Measurements from ENCODE around the gene KIAA1671.

KIAA1671 gene

DNA sequence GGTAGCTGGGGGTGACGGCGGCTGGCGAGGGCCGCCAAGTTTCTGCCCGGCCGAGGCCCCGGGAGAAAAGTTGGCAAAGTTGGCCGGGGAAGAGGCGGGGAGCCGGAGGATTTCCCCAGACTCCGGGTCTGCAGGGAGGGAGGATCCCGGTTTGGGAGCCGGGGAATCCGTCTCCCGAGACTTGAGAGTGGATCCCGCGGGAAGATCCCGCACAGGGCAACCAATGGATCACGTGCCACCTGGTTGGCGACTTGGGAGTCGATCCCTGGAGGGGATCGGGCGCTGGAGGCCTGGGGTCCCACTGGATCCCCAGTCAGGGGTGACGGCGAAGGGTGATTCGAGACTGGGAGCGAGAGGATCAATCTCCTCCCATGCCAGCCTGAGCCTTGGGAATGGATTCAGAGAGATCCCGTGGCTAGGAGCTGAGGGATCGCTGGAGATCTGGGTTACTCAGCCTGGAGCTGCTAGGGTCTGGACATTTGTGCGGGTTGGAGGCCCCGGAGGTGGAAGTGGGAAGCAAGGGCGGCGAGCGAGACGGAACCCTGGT lies 394 bp downstream of the KIAA1671 start:
- no peak for DNase-seq (ENCODE audit: low read depth)

DNA sequence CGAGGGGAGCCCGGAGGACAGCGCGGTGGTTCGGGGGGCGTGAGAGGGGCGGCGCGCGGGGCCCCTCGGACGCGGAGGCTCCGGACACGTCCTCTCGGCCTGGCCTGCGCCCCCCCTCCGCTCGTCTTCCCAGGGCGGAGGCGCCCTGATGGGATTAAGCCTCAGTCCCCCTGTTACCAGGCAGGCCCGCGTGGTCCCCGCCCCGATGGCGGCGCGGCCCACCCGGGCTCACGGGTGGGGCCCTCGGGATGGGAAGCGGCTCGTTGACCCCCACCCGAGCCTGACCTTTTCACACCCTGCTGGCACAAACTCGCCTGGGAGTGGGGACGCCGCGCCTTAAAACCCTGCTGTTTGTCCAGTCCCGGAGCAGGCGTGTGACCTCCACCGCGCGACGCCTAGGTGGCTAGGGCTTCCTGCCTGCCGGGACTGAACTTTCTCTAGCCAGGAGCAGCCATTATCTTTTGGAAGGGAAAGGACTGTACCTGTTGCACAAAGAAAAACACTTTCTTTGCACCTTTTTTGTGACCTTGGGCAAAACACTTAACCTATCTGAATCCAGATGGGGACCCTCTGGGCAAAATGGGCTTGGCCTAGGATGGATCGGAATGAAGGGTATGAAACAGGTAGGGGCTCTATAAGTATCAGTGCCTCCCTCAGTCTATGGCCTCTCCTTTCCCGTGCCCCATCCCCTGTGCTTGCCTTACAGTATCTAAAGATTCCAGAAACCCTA lies 1.0 kb downstream of the KIAA1671 start:
- DNase-seq (ENCODE audit: low read depth), result no peak

DNA sequence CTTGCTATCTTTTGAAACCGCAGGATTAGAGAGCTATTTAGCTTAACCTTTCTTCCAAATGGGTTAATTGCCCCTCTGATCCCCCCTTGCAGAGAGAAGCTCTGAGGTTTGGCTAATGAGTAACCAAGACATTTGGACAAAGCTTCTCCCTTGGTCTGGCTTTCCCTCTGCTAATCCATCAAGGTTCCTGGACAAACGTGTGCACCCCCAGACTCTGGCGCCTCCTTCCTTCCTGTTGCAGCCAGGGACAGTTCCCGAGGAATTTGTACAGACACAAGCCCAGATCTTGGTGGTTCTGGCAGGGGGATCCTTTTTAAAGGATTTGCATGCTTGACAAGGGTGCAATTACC lies 1.6 kb downstream of the KIAA1671 start:
- DNase-seq (ENCODE audit: low read depth), result no peak

DNA sequence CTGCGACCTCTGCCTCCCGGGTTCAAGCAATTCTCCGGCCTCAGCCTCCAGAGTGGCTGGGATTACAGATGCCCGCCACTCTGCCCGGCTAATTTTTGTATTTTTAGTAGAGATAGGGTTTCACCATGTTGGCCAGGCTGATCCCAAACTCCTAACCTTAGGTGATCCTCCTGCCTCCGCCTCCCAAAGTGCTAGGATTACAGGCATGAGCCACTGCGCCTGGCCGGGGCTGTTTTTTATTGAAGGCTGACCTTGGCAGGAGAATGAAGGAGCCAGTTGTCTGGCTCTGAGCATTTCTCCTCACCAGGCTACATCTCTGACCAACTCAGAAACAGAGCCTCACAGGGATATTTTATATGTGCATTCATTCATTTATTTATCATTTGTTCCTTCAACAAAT lies 2.3 kb downstream of the KIAA1671 start:
- DNase-seq (ENCODE audit: low read depth), result no peak

DNA sequence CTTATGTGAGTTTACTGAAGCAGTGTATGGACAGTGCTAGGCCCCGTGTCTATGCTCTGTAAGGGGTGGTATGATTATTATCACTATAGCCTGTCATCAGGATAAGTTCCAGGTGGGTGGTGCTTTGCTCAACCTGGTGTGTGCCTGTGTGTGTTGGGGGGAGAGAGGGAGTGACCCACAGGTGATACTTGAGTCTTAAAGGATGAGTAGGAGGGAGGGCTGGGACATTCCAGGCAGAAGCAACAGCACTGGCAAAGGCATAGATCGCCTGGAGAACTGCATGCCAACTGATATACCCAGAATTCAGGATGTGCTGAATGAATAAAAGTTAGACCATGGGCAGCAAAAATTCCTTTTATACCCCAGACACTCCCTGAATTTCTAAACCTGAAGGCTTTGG lies 4.5 kb downstream of the KIAA1671 start:
- no peak for DNase-seq (ENCODE audit: low read depth)

DNA sequence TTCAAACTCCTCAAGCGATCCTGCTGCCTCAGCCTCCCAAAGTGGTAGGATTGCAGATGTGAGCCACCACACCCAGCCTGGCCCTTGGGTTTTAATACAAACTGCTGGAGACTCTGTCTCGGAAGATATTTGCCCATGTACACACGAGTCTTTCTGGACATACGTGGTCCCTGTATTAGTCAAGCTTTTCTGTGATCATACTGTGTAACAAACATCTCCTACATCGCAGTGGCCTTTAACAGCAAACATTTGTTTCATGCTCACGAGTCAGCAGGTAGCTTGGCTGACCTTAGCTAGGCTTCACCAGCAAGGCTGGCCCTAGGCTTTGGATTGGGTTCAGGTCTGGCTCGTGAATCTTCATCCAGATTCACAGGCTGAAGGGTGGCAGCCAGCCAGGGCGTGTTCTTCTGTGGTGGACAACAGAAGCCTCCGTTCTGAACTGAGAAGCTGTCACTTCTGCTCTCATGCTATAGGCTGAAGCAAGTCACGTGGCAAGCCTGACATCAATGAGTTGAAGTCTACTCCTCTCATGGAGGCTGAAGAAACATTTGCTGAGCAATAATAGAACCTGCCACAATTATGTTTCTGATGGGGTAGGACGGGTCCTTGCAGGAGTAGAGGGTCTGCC lies 8.8 kb downstream of the KIAA1671 start:
- DNase-seq (ENCODE audit: low read depth), result no peak

DNA sequence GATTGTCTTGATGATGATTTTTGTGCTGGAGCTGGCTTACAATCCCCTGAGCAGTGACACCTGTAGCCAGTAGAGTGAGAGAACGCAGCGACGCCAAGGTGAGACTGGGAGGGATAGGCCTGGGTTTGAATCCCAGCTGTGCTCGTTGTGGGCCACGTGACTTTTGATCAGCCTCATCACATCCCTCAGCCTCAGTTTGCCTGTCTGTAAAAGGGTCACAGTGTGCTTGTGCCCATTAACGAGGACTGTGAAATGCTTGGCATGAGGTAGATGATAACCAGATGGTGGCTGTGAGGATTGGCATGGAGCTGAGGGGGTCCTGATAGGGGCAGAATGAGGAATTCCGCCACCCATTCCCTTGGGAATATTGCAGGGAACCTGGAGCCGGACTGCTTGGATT lies 9.6 kb downstream of the KIAA1671 start:
- no peak for DNase-seq (ENCODE audit: low read depth)

DNA sequence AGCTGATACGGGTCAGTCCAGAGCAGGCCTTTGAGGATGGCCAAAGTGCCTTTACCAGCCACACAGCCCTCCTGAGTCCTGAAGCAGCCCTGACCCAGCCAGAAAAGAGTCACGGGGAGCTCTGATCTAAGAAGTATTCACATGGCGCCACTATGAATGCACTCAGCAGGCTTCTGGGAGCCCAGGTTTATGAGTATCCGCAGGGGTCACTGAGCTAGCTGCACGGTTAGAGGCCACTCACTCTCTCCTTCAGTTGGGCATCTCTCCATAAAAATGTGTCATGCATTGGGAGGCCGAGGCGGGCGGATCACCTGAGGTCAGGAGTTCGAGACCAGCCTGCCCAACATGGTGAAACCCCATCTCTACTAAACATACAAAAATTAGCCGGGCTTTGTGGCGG lies 10.3 kb downstream of the KIAA1671 start:
- DNase-seq (ENCODE audit: low read depth), result no peak

DNA sequence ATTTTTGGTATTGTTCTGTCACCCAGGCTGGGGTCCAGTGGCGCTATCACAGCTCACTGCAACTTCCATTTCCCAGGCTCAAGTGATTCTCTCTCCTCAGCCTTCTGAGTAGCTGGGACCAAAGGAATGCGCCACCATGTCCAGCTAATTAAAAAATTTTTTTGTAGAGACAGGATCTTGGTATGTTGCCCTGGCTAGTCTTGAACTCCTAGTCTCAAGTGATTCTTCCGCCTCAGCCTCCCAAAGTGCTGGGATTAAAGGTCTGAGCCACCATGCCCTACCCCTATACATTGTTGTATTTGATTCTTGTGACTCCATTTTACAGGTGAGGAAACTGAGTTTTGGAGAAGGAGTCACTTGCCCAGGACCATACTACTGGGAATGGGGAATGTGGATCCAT lies 11.9 kb downstream of the KIAA1671 start:
- no peak for DNase-seq (ENCODE audit: low read depth)

DNA sequence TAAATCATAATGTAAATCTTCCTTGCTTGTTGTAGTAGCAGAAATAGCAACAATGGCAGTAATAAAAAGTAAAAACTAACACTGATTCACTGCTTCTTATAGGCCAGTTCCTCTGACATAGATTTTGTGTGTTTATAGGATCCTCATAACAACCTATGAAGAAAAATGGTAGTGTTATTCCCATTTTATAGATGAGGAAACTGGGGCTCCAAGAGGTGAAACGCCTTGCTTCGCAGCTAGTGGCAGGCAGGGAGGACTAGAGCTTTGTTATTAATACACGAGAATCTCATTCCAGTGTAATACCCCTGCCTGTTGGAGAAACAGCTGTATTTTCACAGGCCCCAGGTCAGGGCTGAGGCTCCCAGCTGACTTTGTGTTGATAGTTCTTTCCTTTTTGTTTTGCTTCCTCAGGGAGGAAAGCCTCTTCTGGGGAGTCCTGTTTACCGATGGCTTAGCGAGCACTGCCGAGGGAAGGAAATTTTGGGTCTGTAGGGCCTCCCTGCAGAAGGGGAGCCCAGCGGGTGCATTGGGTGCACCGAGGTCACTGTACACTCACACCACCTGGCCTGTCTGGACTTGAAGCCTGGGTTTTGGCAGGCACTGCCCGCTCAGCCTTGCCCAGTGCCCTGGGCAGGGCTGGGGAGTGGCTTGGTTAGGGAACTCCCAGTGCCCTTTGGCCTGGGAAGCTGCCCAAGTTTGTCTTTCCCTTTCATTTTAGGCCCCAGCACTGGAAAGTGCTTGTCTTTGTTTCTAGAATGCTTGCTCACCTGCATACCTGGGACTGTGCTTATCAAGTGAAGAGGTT lies 13.5 kb downstream of the KIAA1671 start:
- no peak for DNase-seq (ENCODE audit: low read depth)

DNA sequence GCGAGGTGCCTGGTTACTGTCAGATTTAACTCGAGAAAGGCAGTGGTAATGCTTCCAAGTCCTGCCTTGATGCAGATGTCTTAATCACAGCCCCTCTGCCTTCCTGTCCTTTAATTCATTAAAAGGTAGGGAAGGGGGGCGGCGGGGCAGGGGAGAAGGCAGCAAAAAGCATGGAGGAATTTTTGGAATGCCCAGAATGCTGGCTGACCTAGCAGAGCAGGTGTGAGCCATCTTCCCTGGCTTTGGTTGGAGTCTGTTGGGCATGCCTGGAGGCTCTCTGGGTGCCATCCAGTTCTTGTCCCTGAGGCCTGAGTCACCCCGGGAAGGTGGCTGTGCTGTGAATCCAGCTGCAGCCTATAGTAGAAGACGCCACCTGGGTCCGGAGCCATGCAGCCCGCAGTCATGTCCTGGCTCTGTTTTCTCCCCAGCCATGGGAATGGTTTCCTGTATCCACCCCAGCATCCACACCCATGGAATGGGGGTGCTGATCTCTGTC lies 15.6 kb downstream of the KIAA1671 start:
- no peak for DNase-seq (ENCODE audit: low read depth)

DNA sequence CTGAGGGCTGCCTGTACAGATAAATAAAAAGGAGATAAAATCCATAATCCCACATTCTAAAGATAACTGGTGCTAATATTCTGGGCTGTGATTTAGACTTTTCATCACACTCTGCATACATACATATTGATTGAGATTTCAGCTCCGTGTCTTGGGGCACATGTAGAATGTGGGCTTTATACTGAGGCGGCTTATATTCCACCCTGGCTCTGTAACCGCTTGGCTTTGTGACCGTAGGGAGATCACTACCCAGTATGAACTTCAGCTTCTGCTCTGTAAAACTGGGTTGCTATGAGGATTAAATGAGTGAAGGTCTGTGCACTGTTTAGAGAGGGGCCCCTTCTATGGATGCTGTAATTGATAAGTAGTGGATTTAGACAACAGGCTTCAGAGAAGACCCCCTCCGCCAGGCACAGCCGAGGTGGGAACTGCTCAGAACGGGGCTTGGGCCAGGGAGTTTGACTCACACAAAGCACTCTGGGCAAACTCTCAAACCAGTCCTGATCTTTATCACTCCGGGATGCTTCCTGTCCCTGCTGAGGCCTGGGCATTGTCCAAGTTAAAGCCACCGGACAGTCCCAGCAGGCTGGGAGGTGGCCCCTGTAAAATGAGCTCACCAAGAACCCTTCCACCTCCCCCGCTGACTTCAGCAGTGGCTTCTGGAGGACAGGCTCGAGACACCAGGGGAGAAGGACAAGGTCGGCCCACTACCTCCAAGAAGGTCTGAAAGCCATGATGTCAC lies 17.2 kb downstream of the KIAA1671 start:
- no peak for DNase-seq (ENCODE audit: low read depth)

DNA sequence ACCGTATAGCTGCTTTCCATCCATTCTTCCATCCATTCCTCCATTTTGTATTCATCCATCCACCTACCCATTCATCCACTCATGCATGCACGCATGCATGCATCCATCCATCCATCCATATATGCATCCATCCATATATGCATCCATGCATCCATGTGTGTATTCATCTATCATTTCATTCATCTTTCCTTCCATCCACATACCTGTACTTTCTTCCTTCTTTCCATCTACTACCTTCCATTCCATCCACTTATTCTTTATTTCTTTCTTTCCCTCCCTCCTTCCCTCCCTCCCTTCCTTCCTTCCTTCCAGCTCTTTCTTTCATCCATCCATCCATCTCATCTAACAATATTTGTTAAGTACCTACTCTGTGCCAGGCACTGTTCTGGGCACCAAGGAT lies 19.9 kb downstream of the KIAA1671 start:
- no peak for DNase-seq (ENCODE audit: low read depth)

DNA sequence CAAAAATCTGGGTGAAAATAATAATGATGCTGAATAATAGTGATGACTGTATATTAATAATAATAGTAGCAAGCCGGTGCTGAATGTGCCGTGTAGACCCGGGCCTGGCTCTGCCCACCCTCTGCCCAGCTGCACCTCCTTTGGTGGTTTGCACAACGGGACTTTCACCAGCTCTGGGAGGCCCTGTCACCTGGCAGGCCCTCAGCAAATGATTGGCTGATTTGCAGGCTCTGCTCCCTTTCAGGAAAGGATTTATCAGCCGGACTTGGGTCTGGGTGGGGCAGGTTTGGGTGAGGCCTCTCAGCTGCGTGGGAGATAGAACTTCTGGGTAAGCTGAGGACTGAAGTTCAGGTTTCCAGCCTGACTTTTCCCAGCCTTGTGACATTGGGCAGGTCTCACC lies 21.4 kb downstream of the KIAA1671 start:
- no peak for DNase-seq (ENCODE audit: low read depth)

DNA sequence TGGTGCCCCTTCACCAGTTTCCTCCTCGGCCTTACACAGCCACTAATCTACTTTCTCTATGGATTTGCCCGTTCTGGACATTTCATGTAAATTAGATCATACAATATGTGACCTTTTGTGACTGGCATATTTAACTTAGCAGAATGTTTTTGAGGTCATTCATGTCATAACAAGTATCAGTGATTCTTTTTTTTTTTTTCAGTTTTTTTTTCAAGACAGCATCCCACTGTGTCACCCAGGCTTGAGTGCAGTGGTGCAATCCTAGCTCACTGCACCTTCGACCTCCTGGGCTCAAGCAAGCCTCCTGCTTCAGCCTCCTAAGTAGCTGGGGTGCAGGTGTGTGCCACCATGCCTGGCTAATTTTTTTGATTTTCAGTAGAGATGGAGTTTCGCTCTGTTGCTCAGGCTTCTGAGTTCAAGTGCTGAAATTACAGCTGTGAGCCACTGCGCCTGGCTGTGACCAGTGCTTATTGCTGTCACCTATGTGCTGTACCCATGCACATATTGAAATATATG lies 22.7 kb downstream of the KIAA1671 start:
- DNase-seq (ENCODE audit: low read depth), result no peak

DNA sequence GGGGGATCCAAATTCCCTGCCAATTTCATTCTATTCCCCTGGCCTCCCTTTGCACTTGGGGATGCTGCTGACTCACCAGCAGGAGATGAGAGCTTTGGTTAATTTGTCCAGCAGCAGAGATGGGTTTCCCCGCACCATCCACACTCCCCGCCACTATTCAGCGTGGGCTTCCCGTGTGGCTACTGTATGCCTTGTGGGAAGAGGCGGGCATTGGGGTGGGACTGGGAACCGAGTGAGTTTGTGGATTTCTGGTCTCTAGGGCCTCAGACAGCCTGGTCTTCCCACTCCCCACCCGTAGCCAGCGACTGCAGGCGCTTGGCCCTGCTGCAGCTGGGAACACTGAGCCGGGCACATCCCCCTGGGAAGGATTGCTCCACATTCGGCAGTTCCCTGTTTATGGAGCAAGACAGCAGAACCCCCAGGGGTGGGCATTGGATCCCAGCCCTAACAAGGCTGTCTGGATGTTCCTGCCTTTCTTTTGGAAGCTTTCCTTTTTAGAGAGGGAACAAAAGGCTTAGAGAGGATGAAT lies 23.4 kb downstream of the KIAA1671 start:
- DNase-seq (ENCODE audit: low read depth), result no peak

DNA sequence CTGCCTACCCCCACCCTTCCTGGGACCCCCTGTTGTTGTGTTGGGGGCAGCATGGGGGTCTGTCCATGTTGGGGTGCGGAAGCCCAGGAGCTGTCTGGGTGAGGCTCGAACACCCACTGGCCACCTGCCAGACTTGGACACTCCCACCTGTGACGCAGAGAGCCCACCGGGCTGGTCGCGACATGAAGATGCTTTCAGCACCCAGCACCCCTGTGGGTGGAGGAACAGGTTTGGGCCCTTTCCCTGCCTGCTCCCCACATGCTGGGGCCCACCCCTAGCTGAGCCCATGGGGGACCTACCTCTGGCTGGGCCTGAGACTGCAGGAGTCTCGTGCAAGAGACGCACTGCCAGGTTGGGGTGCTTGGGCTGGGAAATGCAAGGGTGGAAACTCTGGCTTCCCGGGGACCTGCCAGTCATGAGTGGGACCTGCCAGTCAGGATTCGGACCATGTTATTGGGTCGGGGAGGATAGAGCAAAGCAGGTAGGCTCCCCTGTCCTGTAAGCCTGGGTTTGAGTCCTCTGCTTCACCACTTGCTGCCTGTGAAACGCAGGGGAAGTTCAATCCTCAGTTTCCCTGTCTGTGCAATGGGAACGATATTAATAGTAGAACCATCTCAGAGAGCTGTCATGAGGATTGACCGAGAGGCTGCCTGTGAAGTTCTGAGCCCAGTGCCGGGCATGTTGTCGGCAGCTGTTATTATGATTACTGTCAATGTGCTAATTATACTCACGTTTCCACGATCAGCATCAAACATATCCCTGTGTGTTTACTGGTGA lies 24.1 kb downstream of the KIAA1671 start:
- DNase-seq (ENCODE audit: low read depth), result no peak

DNA sequence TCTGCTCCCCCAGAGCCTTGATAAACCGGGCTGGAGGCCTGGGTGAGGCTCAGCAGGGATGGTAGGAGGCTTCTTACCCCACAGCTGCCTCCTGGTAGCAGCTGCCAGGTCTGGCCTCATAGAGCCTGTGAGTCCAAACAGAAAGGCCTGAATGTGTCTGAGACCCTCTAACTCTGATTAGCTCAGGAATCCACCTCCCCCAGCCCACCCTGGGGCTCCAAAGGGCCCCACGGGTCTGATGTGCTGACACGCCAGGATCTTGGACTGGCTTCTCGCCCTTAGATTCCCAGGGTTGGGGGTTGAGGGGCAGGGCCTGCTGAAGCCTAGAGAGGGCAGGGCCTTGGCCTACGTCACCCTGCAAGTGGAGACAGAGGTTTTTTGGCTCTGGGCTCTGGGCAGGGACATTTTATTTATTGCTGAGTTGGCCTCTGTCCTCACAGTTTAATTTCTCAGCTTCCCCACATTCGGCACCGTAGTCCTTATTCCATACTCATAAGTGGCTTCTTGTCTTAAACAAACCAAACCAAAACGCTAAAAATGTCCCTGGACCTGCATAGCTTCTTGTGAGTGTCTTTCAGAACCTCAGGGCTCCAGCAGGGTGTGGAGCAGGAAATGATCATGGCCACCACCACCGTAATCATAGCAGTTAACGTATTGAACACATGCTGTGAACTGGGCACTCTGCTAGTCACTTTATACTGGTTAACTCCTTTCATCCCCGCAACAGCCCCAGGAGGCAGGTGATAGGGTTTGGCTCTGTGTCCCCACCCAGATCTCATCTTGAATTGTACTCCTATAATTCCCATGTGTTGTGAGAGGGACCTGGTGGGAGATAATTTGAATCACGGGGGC lies 25.1 kb downstream of the KIAA1671 start:
- no peak for DNase-seq (ENCODE audit: low read depth)

DNA sequence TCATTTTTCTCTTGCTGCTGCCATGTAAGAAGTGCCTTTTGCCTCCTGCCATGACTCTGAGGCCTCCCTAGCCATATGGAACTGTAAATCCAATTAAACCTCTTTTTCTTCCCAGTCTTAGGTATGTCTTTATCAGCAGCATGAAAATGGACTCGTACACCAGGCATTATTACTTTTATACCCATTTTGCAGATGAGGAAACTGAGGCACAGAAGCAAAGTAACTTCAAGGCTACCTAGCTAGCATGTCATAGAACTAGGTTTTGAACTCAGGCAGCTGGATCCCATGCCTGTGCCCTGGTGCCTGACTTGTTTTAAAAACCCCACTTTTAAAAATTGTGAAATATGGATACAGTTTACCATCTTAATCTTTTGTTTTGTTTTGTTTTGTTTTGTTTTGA lies 25.8 kb downstream of the KIAA1671 start:
- no peak for DNase-seq (ENCODE audit: low read depth)

DNA sequence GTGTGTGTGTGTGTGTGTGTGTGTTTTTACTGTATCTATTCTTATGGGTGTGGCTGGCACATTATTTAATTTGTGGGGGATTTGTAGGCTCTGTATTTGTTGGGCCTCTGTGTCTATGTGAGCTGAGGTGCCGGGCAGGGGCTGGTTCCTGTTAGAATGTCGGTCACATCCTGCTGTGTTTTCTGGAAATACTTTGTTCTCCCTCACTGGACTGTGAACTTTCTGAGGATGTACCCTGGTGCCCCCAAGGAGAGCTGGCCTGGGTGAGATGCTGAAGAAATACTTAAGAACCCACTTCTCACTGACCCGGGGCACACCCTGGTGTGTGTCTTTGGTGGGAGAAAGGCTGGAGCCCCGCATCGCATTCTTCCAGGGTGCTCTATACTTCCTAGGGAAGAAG lies 28.6 kb downstream of the KIAA1671 start:
- no peak for DNase-seq (ENCODE audit: low read depth)
